AG04449 (cell line): ENCODE results near the gene CEP135.

Experiments used
- CTCF ChIA-PET: fragments of 350-600 bp; formaldehyde crosslinking; extraction: SDS; loops from one replicate; lab custom pipeline; 2021; ENCODE audit warnings: antibody characterized with exemption; lab: Yijun Ruan, JAX
- POLR2A ChIA-PET: fragments of 400-600, 350-600 bp; formaldehyde crosslinking; extraction: SDS; loops from one replicate; lab custom pipeline; 2020; ENCODE audit warnings: antibody characterized with exemption, inconsistent platforms; lab: Yijun Ruan, JAX
- DNase-seq: peaks from one replicate; pipeline ENCODE4 v3.0.0-alpha.2; 2010; ENCODE audit warnings: low read depth, low spot score
- H3K4me3 ChIP-seq: 2 replicates; pipeline ENCODE4 v1.5.1; 2011; ENCODE audit warnings: low read depth, mild to moderate bottlenecking, control low read depth, low read length
- TF ChIP-seq, protein P1 (sequence below): IDR thresholded peaks from one replicate; pipeline ENCODE4 v1.5.1; 2011; ENCODE audit warnings: mild to moderate bottlenecking, moderate library complexity, low read length, control low read depth, inconsistent platforms; ENCODE audit not compliant: insufficient read depth; ENCODE audit errors: missing control alignments

Gene CEP135

DNA sequence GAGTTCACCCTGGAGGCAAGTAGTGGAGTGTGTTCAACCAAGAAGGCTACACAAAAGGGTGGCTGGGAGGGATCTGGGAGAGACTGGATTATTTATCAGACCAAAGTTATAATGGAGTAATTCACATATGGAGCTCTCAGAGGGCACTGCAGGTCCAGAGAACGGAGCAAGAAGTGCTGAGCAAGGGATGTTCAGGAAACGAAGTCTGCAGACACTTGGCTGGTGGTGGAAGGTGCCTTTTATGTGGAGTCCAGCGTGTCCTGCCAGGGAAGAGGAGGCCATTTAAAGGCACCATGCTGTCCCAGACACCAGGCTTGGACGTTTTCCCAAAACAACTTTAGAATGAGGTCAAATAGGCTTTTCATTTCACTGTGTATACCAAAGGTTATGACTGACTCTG is 130.1 kb downstream of the CEP135 start:
- POLR2A ChIA-PET: no interaction called here
- no peak overlapping the region for H3K4me3 ChIP-seq
- CTCF ChIA-PET: no interaction called here
- TF ChIP-seq, protein P1, sequence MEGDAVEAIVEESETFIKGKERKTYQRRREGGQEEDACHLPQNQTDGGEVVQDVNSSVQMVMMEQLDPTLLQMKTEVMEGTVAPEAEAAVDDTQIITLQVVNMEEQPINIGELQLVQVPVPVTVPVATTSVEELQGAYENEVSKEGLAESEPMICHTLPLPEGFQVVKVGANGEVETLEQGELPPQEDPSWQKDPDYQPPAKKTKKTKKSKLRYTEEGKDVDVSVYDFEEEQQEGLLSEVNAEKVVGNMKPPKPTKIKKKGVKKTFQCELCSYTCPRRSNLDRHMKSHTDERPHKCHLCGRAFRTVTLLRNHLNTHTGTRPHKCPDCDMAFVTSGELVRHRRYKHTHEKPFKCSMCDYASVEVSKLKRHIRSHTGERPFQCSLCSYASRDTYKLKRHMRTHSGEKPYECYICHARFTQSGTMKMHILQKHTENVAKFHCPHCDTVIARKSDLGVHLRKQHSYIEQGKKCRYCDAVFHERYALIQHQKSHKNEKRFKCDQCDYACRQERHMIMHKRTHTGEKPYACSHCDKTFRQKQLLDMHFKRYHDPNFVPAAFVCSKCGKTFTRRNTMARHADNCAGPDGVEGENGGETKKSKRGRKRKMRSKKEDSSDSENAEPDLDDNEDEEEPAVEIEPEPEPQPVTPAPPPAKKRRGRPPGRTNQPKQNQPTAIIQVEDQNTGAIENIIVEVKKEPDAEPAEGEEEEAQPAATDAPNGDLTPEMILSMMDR: no peak
- no peak for DNase-seq

DNA sequence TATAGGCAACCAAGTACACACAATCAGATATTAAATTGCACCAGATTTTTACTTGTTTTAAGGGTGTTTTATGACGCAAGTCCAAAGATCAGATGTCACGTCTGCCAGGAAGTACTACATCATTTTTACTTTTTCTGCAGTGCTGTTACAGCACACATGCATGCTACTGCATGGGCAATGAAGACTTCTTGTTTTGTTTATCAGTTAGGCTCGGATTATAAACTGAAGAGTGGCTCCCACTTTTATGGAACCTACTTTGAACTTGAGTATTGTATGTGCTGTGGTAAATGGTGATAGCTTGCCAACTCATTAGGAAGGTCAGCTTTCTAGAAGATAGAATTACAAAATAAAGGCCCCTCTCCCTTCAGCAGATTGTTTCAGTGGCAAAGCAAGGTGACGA is 131.6 kb downstream of the CEP135 start:
- TF ChIP-seq, protein P1: no peak
- ChIA-PET CTCF (no interaction called here), POLR2A (no interaction called here)
- no peak overlapping the region for H3K4me3 ChIP-seq
- DNase-seq: no peak

DNA sequence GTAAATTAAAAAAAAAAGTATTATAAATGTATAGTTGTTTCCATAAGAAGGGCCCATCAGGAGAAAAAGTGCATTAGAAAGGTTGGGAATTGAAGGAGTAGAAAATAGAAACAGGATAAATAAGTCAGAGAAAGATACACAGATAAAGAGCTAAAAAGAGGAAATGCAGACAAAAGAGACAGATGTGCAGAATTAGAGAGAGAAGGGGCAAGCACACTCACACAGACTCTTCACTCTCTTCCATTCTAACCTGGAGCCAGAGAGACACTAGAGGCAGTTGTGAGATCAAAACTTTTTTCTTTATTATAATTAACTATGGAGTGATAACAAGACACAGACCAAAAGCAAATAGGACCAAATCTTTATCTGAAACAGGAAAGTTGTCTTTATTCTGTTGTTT is 134.1 kb downstream of the CEP135 start:
- ChIA-PET CTCF (no interaction called here), POLR2A (no interaction called here)
- DNase-seq: no peak
- H3K4me3 ChIP-seq: no peak overlapping the region
- TF ChIP-seq, protein P1: no peak
